GM18867 (cell line): ENCODE results near the gene GSDMA.
"Not testable (repeated sequence)": the region's sequence is repeated elsewhere in the genome, so short reads cannot be mapped to it uniquely, and the experiment has no call there.

Experiments used
- ATAC-seq: cut with Tn5 transposase; IDR thresholded peaks from one replicate; pipeline ENCODE4 v1.9.1; 2021; ENCODE audit warnings: mild to moderate bottlenecking, moderate library complexity; ENCODE audit not compliant: unreplicated experiment

Gene GSDMA

DNA sequence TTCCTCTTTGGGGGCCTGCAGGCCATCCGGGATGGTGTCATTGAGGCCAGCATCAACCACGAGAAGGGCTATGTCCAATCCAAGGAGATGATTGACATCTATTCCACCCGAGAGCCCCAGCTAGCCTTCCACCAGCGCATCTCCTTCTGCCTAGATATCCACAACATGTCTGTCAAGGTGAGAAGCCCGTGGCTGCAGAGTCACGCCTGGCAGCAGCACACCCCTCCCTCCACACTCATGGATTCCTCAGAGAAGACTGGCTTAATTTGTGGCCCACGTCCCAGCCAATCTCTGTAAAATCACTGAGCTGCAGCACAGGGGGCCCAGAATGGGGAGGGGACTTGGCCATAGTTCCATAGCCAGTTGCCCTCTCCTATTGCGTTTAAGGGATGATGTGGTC, 33.4 kb downstream of the GSDMA start:
- no peak for ATAC-seq

DNA sequence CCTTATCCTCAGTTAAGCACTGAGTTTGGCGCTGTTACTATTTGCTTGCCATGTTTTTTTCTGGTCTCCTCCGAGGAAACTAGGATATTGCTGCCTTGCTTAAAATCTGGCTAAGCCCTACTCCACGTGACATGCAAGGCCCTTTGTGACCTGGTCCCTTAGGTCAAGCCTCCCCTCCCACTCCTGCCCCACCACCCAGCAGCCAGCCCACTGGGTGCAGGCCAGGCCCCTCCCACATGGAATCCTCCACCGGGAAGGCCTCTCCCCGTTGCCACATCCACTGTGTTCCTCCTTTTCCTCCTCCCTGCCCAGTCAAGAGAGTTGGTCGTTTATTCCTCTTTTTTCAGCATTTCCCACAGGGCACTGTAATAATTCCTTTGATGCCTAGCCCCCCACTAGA, 34.0 kb downstream of the GSDMA start:
- no peak for ATAC-seq

- ATAC-seq: no peak
Measured at GRCh38 chr17:39997543-39997942, 34.7 kb downstream of the GSDMA start.

DNA sequence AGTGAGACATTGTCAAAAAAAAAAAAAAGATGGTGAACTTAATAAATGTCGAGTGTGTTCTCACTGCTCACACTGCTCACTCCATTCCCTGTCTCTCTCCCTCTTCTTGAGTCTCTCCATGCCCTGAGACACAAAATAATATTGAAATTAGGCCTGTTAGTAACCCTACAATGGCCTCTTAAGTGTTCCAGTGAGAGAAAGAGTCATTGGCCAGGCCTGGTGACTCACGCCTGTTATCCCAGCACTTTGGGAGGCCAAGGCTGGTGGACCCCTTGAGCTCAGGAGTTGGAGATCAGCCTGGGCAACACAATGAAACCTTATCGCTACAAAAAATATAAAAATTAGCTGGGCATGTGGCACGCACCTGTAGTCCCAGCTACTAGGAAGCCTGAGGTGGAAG, 36.3 kb downstream of the GSDMA start:
- ATAC-seq: no peak

GRCh38 chr17:40000161-40000560, 37.4 kb downstream of the GSDMA start:
- no peak for ATAC-seq

GRCh38 chr17:40001335-40001734, 38.5 kb downstream of the GSDMA start:
- not testable (repeated sequence) for ATAC-seq

DNA sequence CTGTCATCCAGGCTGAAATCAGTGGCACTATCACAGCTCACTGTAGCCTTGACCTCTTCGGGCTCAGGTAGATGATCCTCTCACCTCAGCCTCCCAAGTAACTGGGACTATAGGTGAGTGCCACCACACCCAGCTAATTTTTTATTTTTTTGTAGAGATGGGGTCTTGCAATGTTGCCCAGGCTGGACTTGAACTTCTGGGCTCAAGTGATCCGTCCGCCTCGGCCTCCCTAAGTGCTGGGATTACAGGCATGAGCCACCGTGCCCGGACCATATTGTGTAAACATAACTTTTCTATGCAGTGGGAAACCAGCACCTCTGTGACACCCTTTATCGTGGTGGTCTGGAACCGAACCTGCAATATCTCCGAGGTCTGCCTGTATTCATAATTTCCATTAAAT, 41.3 kb downstream of the GSDMA start:
- no peak for ATAC-seq

DNA sequence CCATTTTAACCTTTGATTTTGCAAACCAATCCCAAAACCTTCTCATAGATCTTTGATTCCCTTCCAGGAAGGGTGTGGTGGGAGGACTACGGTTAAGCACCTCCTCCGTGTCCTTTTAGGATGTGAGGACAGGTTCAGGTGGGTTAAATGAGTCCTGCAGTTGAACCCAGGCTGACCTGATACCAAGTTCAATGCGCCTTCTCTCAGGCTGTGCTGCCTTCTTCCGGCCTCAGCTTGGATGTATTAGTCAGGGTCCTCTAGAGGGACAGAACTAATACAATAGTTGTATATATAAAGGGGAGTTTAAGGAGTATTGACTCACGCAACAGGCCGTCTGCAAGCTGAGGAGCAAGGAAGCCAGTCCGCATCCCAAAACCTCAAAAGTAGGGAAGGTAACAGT, 41.9 kb downstream of the GSDMA start:
- no peak for ATAC-seq

- no peak for ATAC-seq
Measured at GRCh38 chr17:40005520-40005919, 42.7 kb downstream of the GSDMA start.

DNA sequence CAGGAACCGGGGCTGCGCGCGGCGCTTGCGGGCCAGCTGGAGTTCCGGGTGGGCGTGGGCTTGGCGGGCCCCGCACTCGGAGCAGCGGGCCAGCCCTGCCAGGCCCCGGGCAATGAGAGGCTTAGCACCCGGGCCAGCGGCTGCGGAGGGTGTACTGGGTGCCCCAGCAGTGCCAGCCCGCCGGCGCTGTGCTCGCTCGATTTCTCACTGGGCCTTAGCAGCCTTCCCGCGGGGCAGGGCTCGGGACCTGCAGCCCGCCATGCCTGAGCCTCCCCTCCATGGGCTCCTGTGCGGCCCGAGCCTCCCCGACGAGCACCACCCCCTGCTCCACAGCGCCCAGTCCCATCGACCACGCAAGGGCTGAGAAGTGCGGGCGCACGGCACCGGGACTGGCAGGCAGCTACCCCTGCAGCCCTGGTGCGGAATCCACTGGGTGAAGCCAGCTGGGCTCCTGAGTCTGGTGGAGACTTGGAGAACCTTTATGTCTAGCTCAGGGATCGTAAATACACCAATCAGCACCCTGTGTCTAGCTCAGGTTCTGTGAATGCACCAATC, 48.2 kb downstream of the GSDMA start:
- ATAC-seq: not testable (repeated sequence)

- ATAC-seq: not testable (repeated sequence)
Measured at GRCh38 chr17:40012017-40012647, 49.3 kb downstream of the GSDMA start.

DNA sequence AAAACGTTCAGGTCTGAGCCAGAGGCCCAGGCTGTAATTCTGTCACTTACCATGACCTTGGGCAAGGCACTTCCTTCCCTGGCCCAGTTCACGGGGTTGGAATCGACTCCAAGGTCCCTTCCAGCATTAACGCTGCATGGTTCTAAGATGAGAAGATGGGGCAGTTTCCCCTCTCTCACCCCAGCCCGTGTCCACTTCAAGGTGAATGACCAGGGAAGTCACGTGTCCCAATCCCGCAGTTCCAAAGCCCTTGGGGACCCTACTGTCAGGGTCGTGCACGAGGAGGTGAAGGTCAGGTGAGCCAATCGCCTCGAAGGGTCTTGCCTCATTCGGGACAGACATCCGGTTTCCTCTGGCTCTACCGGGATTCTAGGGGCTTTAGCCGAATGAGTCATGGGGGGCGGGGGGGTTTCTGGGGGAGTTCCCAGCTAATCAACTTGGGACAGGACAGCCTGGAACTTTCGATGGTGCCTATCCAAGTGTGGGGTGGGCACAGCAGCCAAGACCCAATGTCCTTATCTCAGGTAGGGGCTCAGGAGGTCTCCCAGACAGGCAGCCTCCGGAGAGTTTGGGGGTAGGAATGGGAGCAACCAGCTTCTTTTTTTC, 51.7 kb downstream of the GSDMA start:
- ATAC-seq: no peak

GRCh38 chr17:40015005-40015997, 52.5 kb downstream of the GSDMA start, which contains the start of gene CSF3:
TSS of gene CSF3 (plus strand) at chr17:40015440. CDS start at chr17:40015475, 35 bp downstream.
- no peak for ATAC-seq

DNA sequence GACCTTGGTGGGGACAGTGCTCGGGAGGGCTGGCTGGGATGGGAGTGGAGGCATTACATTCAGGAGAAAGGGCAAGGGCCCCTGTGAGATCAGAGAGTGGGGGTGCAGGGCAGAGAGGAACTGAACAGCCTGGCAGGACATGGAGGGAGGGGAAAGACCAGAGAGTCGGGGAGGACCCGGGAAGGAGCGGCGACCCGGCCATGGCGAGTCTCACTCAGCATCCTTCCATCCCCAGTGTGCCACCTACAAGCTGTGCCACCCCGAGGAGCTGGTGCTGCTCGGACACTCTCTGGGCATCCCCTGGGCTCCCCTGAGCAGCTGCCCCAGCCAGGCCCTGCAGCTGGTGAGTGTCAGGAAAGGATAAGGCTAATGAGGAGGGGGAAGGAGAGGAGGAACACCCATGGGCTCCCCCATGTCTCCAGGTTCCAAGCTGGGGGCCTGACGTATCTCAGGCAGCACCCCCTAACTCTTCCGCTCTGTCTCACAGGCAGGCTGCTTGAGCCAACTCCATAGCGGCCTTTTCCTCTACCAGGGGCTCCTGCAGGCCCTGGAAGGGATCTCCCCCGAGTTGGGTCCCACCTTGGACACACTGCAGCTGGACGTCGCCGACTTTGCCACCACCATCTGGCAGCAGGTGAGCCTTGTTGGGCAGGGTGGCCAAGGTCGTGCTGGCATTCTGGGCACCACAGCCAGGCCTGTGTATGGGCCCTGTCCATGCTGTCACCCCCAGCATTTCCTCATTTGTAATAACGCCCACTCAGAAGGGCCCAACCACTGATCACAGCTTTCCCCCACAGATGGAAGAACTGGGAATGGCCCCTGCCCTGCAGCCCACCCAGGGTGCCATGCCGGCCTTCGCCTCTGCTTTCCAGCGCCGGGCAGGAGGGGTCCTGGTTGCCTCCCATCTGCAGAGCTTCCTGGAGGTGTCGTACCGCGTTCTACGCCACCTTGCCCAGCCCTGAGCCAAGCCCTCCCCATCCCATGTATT, 53.5 kb downstream of the GSDMA start:
- ATAC-seq: no peak

GRCh38 chr17:40017422-40018080, 54.7 kb downstream of the GSDMA start:
- no peak for ATAC-seq

DNA sequence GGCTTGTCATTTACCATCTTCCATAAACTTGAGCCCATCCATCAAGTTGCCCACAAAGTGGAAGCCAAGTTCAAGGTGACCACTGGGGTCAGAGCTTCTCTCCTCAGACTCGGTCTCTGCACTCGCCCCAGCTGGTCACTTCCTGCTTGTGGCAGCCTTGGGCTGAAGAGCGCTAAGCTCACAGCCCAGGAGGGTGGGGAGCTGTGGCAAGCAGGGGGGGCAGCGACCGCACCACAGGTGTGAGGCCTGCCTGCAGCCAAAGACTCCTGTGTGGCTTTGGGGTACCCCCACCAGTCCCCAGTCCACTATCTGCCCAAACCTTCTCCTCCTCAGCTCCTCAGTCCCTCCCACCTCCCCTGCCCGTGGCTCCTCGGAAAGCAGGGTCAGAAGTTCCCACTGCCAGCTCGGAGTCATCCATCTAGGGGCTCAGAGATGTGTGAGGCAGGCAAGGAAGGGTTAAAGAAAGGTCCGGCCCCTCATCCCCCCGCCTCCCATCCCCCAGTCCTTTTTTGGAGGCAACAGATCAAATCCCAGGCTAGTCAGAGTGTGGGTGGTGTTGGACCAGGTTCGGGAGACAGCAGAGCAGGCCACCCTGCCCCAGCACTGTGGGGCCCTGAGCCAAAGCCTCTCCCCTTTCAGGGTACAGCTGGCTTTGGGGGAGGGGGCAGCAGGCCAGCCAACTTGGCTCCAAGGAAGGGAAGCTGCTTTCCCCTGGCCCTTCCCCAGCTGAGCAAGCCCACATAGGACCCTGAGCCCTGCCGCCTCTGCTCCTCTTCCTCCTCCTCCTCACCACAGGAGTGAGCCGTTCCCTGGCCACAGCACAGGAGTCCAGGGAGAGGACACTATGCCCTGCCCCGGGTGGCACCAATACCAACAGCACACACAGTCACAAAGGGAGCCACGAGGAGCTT, 55.7 kb downstream of the GSDMA start:
- ATAC-seq: no peak

GRCh38 chr17:40019140-40019991, 56.6 kb downstream of the GSDMA start:
- no peak for ATAC-seq

- no peak for ATAC-seq
Measured at GRCh38 chr17:40020146-40020545, 57.3 kb downstream of the GSDMA start.
